ENCODE results near the gene C4B.

The C4B gene

DNA sequence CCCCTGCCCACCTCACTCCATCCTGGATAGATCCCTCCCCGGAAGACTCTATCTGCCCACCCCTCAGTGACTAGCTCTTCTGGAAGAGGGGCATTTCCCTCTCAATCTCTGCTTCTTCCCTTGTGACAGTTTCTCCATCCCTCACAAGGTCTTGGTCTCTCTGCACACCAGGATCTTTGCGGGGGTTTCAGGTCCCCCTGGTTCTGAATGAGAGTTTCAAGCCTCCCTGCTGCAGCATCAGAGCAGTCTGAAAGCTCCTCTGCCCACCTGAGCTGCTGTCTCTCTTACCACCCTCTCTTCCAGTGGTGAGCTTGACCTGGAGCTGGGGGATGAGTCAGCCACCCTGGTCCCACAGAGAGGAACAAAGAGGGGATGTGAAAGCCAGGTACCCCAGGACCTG, 70.2 kb downstream of the C4B start:
- DNase-seq = no peak

Measured in DMS79 (cell line).